IPS DF 6.9 (cell line): ENCODE results near the gene CABYR.

ENCODE experiments used
- DNase-seq: peaks from one replicate; pipeline ENCODE4 v3.0.0-alpha.2; 2013; ENCODE audit warnings: low read depth, low spot score
- H3K27ac ChIP-seq: one replicate; pipeline ENCODE4 v1.5.1; 2013; ENCODE audit warnings: low read length, control low read depth
- H3K27me3 ChIP-seq: 2 replicates; pipeline ENCODE4 v1.6.1; 2013; ENCODE audit warnings: mild to moderate bottlenecking, low read length; ENCODE audit not compliant: control insufficient read depth, insufficient read depth
- H3K36me3 ChIP-seq: 2 replicates; pipeline ENCODE4 v1.6.1; 2013; ENCODE audit warnings: low read length; ENCODE audit not compliant: control insufficient read depth, insufficient read depth
- H3K4me1 ChIP-seq: 2 replicates; pipeline ENCODE4 v1.6.1; 2013; ENCODE audit warnings: low read length; ENCODE audit not compliant: control insufficient read depth, insufficient read depth
- H3K4me3 ChIP-seq: 2 replicates; pipeline ENCODE4 v1.5.1; 2013; ENCODE audit warnings: mild to moderate bottlenecking, low read length
- H3K9me3 ChIP-seq: 2 replicates; pipeline ENCODE4 v1.6.1; 2013; ENCODE audit warnings: low read length, inconsistent platforms; ENCODE audit not compliant: control insufficient read depth, insufficient read depth
- WGBS: extraction: QIAGEN DNeasy Blood & Tissue Kit; methylation state at CpG from one replicate; pipeline ENCODE4 v1.1.7; 2013; ENCODE audit warnings: mixed read lengths, missing lambda C conversion rate; ENCODE audit not compliant: insufficient read length, insufficient coverage; 5-methylcytosine and 5-hydroxymethylcytosine counted together

The CABYR gene

GRCh38 chr18:24112464-24112863, 26.4 kb upstream of the CABYR start:
- no peak for DNase-seq
- Histone ChIP-seq H3K9me3 (no peaks in the 10 kb centered on the region), H3K36me3 (peaks cover 3% of the 10 kb centered on the region; the same call in 1 of the 2 replicates), H3K4me3 (no peak overlapping the region), H3K27me3 (no peaks in the 10 kb centered on the region), H3K27ac (no peak overlapping the region), H3K4me1 (no peaks in the 10 kb centered on the region)
- no CpG with 5 or more reads among the region's 4 CpGs for WGBS

GRCh38 chr18:24112874-24113615, 25.8 kb upstream of the CABYR start:
- H3K9me3 ChIP-seq = no peaks in the 10 kb centered on the region
- WGBS = no CpG with 5 or more reads among the region's 15 CpGs
- H3K27me3 ChIP-seq = no peaks in the 10 kb centered on the region
- H3K36me3 ChIP-seq = peaks cover 3% of the 10 kb centered on the region; the same call in 1 of the 2 replicates
- no peak overlapping the region for H3K4me3 ChIP-seq
- no peaks in the 10 kb centered on the region for H3K4me1 ChIP-seq
- no peak for DNase-seq
- no peak overlapping the region for H3K27ac ChIP-seq

- no peaks in the 10 kb centered on the region for H3K4me1 ChIP-seq
- no peaks in the 10 kb centered on the region for H3K27me3 ChIP-seq
- no peaks in the 10 kb centered on the region for H3K9me3 ChIP-seq
- H3K36me3 ChIP-seq = peaks cover 3% of the 10 kb centered on the region; the same call in 1 of the 2 replicates
- H3K4me3 ChIP-seq = no peak overlapping the region
- WGBS = no CpG with 5 or more reads among the region's 4 CpGs
- no peak overlapping the region for H3K27ac ChIP-seq
- DNase-seq = no peak
Observed at GRCh38 chr18:24114924-24115549, 23.8 kb upstream of the CABYR start.

- Histone ChIP-seq H3K9me3 (no peaks in the 10 kb centered on the region), H3K27me3 (no peaks in the 10 kb centered on the region), H3K36me3 (peaks cover 5% of the 10 kb centered on the region; the same call in 1 of the 2 replicates), H3K4me1 (no peaks in the 10 kb centered on the region), H3K4me3 (no peak overlapping the region), H3K27ac (no peak overlapping the region)
- no peak for DNase-seq
- no CpG with 5 or more reads among the region's 2 CpGs for WGBS
Observed at GRCh38 chr18:24115628-24116027, 23.2 kb upstream of the CABYR start.

- DNase-seq = no peak
- 100% methylated on average over 1 of the region's 8 CpGs for WGBS
- no peaks in the 10 kb centered on the region for H3K27me3 ChIP-seq
- peaks cover 3% of the 10 kb centered on the region; the same call in 1 of the 2 replicates for H3K36me3 ChIP-seq
- H3K27ac ChIP-seq = no peak overlapping the region
- H3K4me1 ChIP-seq = no peaks in the 10 kb centered on the region
- H3K4me3 ChIP-seq = no peak overlapping the region
- H3K9me3 ChIP-seq = no peaks in the 10 kb centered on the region
Observed at GRCh38 chr18:24118750-24119577, 19.9 kb upstream of the CABYR start.

GRCh38 chr18:24120676-24121075, 18.2 kb upstream of the CABYR start:
- H3K4me1 ChIP-seq = no peaks in the 10 kb centered on the region
- peaks cover 5% of the 10 kb centered on the region; the same call in 1 of the 2 replicates for H3K36me3 ChIP-seq
- no peak overlapping the region for H3K4me3 ChIP-seq
- no peak overlapping the region for H3K27ac ChIP-seq
- no peak for DNase-seq
- H3K9me3 ChIP-seq = no peaks in the 10 kb centered on the region
- no peaks in the 10 kb centered on the region for H3K27me3 ChIP-seq
- 100% methylated on average over 3 of the region's 4 CpGs for WGBS

- DNase-seq = no peak
- Histone ChIP-seq H3K36me3 (peaks cover 5% of the 10 kb centered on the region; the same call in 1 of the 2 replicates), H3K4me3 (no peak overlapping the region), H3K4me1 (no peaks in the 10 kb centered on the region), H3K9me3 (no peaks in the 10 kb centered on the region), H3K27ac (no peak overlapping the region), H3K27me3 (no peaks in the 10 kb centered on the region)
- WGBS = no CpG with 5 or more reads among the region's 2 CpGs
Observed at GRCh38 chr18:24121625-24122024, 17.2 kb upstream of the CABYR start.

GRCh38 chr18:24126155-24126961, 12.5 kb upstream of the CABYR start:
- H3K36me3 ChIP-seq = peaks cover 3% of the 10 kb centered on the region; the same call in 1 of the 2 replicates
- no peaks in the 10 kb centered on the region for H3K9me3 ChIP-seq
- H3K27me3 ChIP-seq = no peaks in the 10 kb centered on the region
- no peak overlapping the region for H3K4me3 ChIP-seq
- no peak overlapping the region for H3K27ac ChIP-seq
- no CpG with 5 or more reads among the region's 3 CpGs for WGBS
- no peaks in the 10 kb centered on the region for H3K4me1 ChIP-seq
- DNase-seq = no peak

- Histone ChIP-seq H3K36me3 (peaks cover 6% of the 10 kb centered on the region; the same call in 1 of the 2 replicates), H3K9me3 (no peaks in the 10 kb centered on the region), H3K27ac (no peak overlapping the region), H3K4me3 (no peak overlapping the region), H3K27me3 (no peaks in the 10 kb centered on the region), H3K4me1 (no peaks in the 10 kb centered on the region)
- DNase-seq = no peak
- no CpG with 5 or more reads among the region's 3 CpGs for whole genome bisulfite sequencing
Observed at GRCh38 chr18:24127735-24128134, 11.1 kb upstream of the CABYR start.

- no CpG with 5 or more reads among the region's 4 CpGs for WGBS
- no peak overlapping the region for H3K4me3 ChIP-seq
- H3K4me1 ChIP-seq = no peaks in the 10 kb centered on the region
- H3K27ac ChIP-seq = no peak overlapping the region
- no peak for DNase-seq
- H3K9me3 ChIP-seq = no peaks in the 10 kb centered on the region
- H3K27me3 ChIP-seq = no peaks in the 10 kb centered on the region
- peaks cover 6% of the 10 kb centered on the region; the same call in 1 of the 2 replicates for H3K36me3 ChIP-seq
Observed at GRCh38 chr18:24128700-24129099, 10.2 kb upstream of the CABYR start.
